DOHH2 (cell line): Measurements from ENCODE around the gene GAB3.

Experiments
- H3F3A ChIP-seq: fragments of 200-600 bp; sonication (generic), shearing (Covaris generic); 2 replicates; pipeline ENCODE4 v1.6.0; 2016; ENCODE audit warnings: antibody characterized with exemption, mild to moderate bottlenecking; ENCODE audit not compliant: control insufficient read depth, insufficient read depth
- H3K27ac ChIP-seq: fragments of 200-600 bp; sonication (generic); 2 replicates; pipeline ENCODE4 v1.5.1; 2014; ENCODE audit warnings: low read depth, mild to moderate bottlenecking, low read length, moderate library complexity
- H3K27me3 ChIP-seq: fragments of 200-600 bp; sonication (generic); 2 replicates; pipeline ENCODE4 v1.6.1; 2014; ENCODE audit warnings: mild to moderate bottlenecking, low read length, mixed read lengths; ENCODE audit not compliant: control insufficient read depth
- H3K36me3 ChIP-seq: fragments of 200-600 bp; sonication (generic); 2 replicates; pipeline ENCODE4 v1.6.1; 2014; ENCODE audit warnings: mild to moderate bottlenecking, low read length, moderate library complexity, mixed read lengths; ENCODE audit not compliant: control insufficient read depth
- H3K4me1 ChIP-seq: fragments of 200-600 bp; sonication (generic); 2 replicates; pipeline ENCODE4 v1.6.1; 2014; ENCODE audit warnings: mild to moderate bottlenecking, low read length, mixed read lengths; ENCODE audit not compliant: control insufficient read depth
- H3K4me2 ChIP-seq: fragments of 200-600 bp; sonication (generic); 2 replicates; pipeline ENCODE4 v1.6.0; 2014; ENCODE audit warnings: mild to moderate bottlenecking, low read length, moderate library complexity
- H3K4me3 ChIP-seq: fragments of 200-600 bp; sonication (generic); 2 replicates; pipeline ENCODE4 v1.5.1; 2014; ENCODE audit warnings: mild to moderate bottlenecking, low read length, mixed read lengths
- H3K79me2 ChIP-seq: fragments of 200-600 bp; sonication (generic); 2 replicates; pipeline ENCODE4 v1.6.1; 2014; ENCODE audit warnings: mild to moderate bottlenecking, low read length, mixed read lengths; ENCODE audit not compliant: control insufficient read depth
- H3K9me2 ChIP-seq: fragments of 200-600 bp; sonication (generic); replicated peaks from 2 replicates; pipeline ENCODE4 v1.6.1; 2014; ENCODE audit warnings: mild to moderate bottlenecking, low read length, mixed read lengths; ENCODE audit not compliant: control insufficient read depth
- H3K9me3 ChIP-seq: fragments of 200-600 bp; sonication (generic); 2 replicates; pipeline ENCODE4 v1.6.1; 2014; ENCODE audit warnings: antibody characterized with exemption, low read length, mixed read lengths; ENCODE audit not compliant: control insufficient read depth, insufficient read depth
- H4K20me1 ChIP-seq: fragments of 200-600 bp; sonication (generic); 2 replicates; pipeline ENCODE4 v1.6.0; 2014; ENCODE audit warnings: low read depth, mild to moderate bottlenecking, antibody characterized with exemption, low read length, moderate library complexity; ENCODE audit not compliant: control insufficient read depth, insufficient read depth
- EZH2phosphoT487 ChIP-seq: fragments of 200-600 bp; sonication (generic); IDR thresholded peaks from 2 replicates; pipeline ENCODE4 v1.6.1; 2017; ENCODE audit warnings: borderline replicate concordance, mild to moderate bottlenecking, antibody characterized with exemption, low read length, moderate library complexity, mixed read lengths
- TF ChIP-seq, protein P1 (sequence below): fragments of 200-600 bp; sonication (generic); IDR thresholded peaks from one replicate; pipeline ENCODE4 v1.5.1; 2014; ENCODE audit warnings: antibody characterized with exemption, mild to moderate bottlenecking, low read depth, low read length; ENCODE audit not compliant: poor library complexity, severe bottlenecking

GAB3 gene

DNA sequence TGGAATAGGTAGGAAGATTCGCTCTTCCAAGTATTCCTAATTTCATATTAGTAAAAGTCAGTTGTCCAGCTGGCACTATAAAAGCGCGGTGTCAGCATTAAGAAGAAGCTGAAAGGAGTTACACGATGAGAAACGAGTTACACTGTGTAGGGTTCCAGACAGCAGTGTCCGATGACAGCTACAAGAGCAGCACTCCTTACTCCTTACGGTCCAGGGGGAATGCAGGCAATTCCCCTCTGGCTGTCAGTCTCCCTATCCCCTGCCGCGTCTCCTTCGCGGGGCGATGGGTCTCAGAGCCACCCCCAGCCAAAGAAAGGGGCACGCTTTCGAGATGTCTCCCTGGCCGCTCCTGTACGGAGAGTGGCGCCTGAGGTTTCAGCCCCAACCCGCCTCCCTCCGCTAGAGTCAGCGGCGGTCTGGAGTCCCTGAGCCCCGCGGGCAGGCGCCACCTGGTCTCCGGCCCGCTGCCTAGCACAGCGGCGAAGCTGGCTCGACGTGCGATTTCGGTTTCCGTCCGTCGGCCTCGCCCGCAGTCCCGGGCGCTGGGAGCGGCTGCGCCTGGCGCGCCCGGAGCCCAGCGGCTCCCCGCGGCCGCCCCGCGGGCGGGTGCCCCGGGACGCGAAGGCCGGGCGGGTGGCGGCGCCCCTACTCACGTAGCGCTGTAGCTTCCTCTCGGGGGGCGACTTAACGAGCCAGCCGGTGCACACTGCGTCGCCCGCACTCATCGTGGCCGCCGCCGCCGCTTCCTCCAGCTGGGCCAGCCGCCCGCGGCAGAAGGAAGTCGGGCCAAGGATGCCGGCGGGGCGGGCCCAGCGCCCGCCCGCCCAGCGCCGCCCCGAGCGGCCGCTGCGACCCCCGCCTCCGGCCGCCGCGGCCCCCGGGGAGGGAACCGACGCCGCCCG is at the start of gene GAB3:
Gene GAB3, minus strand, starts transcription at position 777 of the 902 bp plus-strand sequence. Its CDS starts 52 bp downstream, at position 725.
- H3F3A ChIP-seq = no peaks in the 10 kb centered on the region
- TF ChIP-seq, protein P1, sequence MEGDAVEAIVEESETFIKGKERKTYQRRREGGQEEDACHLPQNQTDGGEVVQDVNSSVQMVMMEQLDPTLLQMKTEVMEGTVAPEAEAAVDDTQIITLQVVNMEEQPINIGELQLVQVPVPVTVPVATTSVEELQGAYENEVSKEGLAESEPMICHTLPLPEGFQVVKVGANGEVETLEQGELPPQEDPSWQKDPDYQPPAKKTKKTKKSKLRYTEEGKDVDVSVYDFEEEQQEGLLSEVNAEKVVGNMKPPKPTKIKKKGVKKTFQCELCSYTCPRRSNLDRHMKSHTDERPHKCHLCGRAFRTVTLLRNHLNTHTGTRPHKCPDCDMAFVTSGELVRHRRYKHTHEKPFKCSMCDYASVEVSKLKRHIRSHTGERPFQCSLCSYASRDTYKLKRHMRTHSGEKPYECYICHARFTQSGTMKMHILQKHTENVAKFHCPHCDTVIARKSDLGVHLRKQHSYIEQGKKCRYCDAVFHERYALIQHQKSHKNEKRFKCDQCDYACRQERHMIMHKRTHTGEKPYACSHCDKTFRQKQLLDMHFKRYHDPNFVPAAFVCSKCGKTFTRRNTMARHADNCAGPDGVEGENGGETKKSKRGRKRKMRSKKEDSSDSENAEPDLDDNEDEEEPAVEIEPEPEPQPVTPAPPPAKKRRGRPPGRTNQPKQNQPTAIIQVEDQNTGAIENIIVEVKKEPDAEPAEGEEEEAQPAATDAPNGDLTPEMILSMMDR = no peak
- no peak for TF ChIP-seq EZH2phosphoT487
- H3K4me1 ChIP-seq = peaks cover 50% of the 10 kb centered on the region
- H3K4me3 ChIP-seq = peak within 1 kb of the TSS; percentile 84
- H3K27me3 ChIP-seq = no peaks in the 10 kb centered on the region
- H3K79me2 ChIP-seq = no peaks in the 10 kb centered on the region; the same call in 1 of the 2 replicates
- no peaks in the 10 kb centered on the region for H3K36me3 ChIP-seq
- H4K20me1 ChIP-seq = no peaks in the 10 kb centered on the region
- no peaks in the 10 kb centered on the region for H3K9me3 ChIP-seq
- H3K9me2 ChIP-seq = no peaks in the 10 kb centered on the region
- H3K4me2 ChIP-seq = peak within 1 kb of the TSS; percentile 68
- peak within 1 kb of the TSS; percentile 15; the same call in 1 of the 2 replicates for H3K27ac ChIP-seq

GRCh38 chrX:154799556-154800348 is 48.9 kb upstream of the GAB3 start:
- Histone ChIP-seq H3K27ac (no peak overlapping the region), H3K9me3 (no peaks in the 10 kb centered on the region), H3K79me2 (no peaks in the 10 kb centered on the region), H3K4me3 (no peak overlapping the region), H3K4me1 (0 out of 2 replicates have a peak, but pooled peaks cover 4% of the 10 kb centered on the region), H3K27me3 (peaks cover 3% of the 10 kb centered on the region; the same call in 1 of the 2 replicates), H3K9me2 (no peaks in the 10 kb centered on the region), H4K20me1 (no peaks in the 10 kb centered on the region), H3F3A (no peaks in the 10 kb centered on the region), H3K4me2 (no peak overlapping the region), H3K36me3 (no peaks in the 10 kb centered on the region)
- no peak for TF ChIP-seq EZH2phosphoT487
- TF ChIP-seq, protein P1 = no peak

- H3K9me2 ChIP-seq = no peaks in the 10 kb centered on the region
- no peak overlapping the region for H3K4me2 ChIP-seq
- no peaks in the 10 kb centered on the region for H3F3A ChIP-seq
- H3K27ac ChIP-seq = no peak overlapping the region
- H3K79me2 ChIP-seq = no peaks in the 10 kb centered on the region
- no peaks in the 10 kb centered on the region for H3K9me3 ChIP-seq
- H3K4me1 ChIP-seq = 0 out of 2 replicates have a peak, but pooled peaks cover 4% of the 10 kb centered on the region
- H3K4me3 ChIP-seq = no peak overlapping the region
- H3K36me3 ChIP-seq = no peaks in the 10 kb centered on the region
- H3K27me3 ChIP-seq = no peaks in the 10 kb centered on the region
- TF ChIP-seq EZH2phosphoT487 = no peak
- TF ChIP-seq, protein P1 = no peak
- H4K20me1 ChIP-seq = no peaks in the 10 kb centered on the region
These were observed 46.1 kb upstream of the GAB3 start for GRCh38 chrX:154797006-154797405.
